Measurements from ENCODE around the gene TBCD.
"Not testable (repeated sequence)": the region's sequence is repeated elsewhere in the genome, so short reads cannot be mapped to it uniquely, and the experiment has no call there.

Gene TBCD

GRCh38 chr17:82959242-82959930 is 207.5 kb downstream of the TBCD start:
- no peak overlapping the region for H3K27ac ChIP-seq
- TF ChIP-seq ZFX (IDR thresholded peaks at IDR 0.05) = no peak
- TF ChIP-seq CTCF (conservative IDR thresholded peaks at IDR 0.05) = no peak

- TF ChIP-seq ZFX (IDR thresholded peaks at IDR 0.05) = no peak
- TF ChIP-seq CTCF (conservative IDR thresholded peaks at IDR 0.05) = no peak
- H3K27ac ChIP-seq = no peak overlapping the region
These were observed 208.1 kb downstream of the TBCD start for GRCh38 chr17:82959990-82960418.

- TF ChIP-seq ZFX (IDR thresholded peaks at IDR 0.05) (no peak), CTCF (conservative IDR thresholded peaks at IDR 0.05) (no peak)
- H3K27ac ChIP-seq = no peak overlapping the region
These were observed 208.8 kb downstream of the TBCD start for GRCh38 chr17:82960419-82961271.

GRCh38 chr17:82961366-82962162 is 209.7 kb downstream of the TBCD start:
- no peak overlapping the region for H3K27ac ChIP-seq
- TF ChIP-seq ZFX (IDR thresholded peaks at IDR 0.05) = no peak

GRCh38 chr17:82962163-82962720 is 210.4 kb downstream of the TBCD start:
- TF ChIP-seq ZFX (IDR thresholded peaks at IDR 0.05) (no peak), CTCF (conservative IDR thresholded peaks at IDR 0.05) (no peak)
- H3K27ac ChIP-seq = no peak overlapping the region

GRCh38 chr17:82963104-82963950 is 211.5 kb downstream of the TBCD start:
- TF ChIP-seq ZFX (IDR thresholded peaks at IDR 0.05) (no peak), CTCF (conservative IDR thresholded peaks at IDR 0.05) (no peak)
- H3K27ac ChIP-seq = no peak overlapping the region

- H3K27ac ChIP-seq = not testable (repeated sequence)
These were observed 212.6 kb downstream of the TBCD start for GRCh38 chr17:82964451-82964850.

Data from C4-2B (cell line).